ENCODE results near the gene SMYD1.

GRCh38 chr2:88080545-88080944 is 12.9 kb downstream of the SMYD1 start:
- TF ChIP-seq CTCF (IDR thresholded peaks at IDR 0.05; ENCODE audit: poor library complexity, severe bottlenecking) (no peak), EZH2 (IDR thresholded peaks at IDR 0.05; ENCODE audit: borderline replicate concordance, insufficient read depth, low read length, poor library complexity, severe bottlenecking) (no peak)

All from neural cell (in vitro differentiated cells).